IPS-18c (cell line): ENCODE data around the gene LRRC71.

Experiments used
- H3K4me3 ChIP-seq: 2 replicates; pipeline ENCODE4 v1.7.0; 2013; ENCODE audit warnings: low read depth, mild to moderate bottlenecking, low read length, moderate library complexity; ENCODE audit not compliant: insufficient read depth
- H3K9me3 ChIP-seq: one replicate; pipeline ENCODE4 v1.6.1; 2013; ENCODE audit warnings: mild to moderate bottlenecking, low read length, moderate library complexity; ENCODE audit not compliant: control insufficient read depth, insufficient read depth

The LRRC71 gene

GRCh38 chr1:156920233-156921052 is at the start of gene LRRC71:
Gene LRRC71, plus strand, starts transcription at chr1:156920632. Its CDS starts 172 bp downstream, at chr1:156920804.
- Histone ChIP-seq H3K4me3 (peak within 1 kb of the TSS; percentile 53), H3K9me3 (peaks cover 2% of the 10 kb centered on the region)

GRCh38 chr1:156873659-156874058 is 46.8 kb upstream of the LRRC71 start:
- Histone ChIP-seq H3K4me3 (no peak overlapping the region), H3K9me3 (peaks cover 2% of the 10 kb centered on the region)

- no peak overlapping the region for H3K4me3 ChIP-seq
- H3K9me3 ChIP-seq, result peaks cover 2% of the 10 kb centered on the region
Observed at GRCh38 chr1:156874142-156874541, 46.3 kb upstream of the LRRC71 start.

GRCh38 chr1:156874572-156875340 is 45.7 kb upstream of the LRRC71 start:
- H3K4me3 ChIP-seq, result no peak overlapping the region

GRCh38 chr1:156875341-156875615 is 45.2 kb upstream of the LRRC71 start:
- H3K4me3 ChIP-seq, result no peak overlapping the region
- H3K9me3 ChIP-seq, result peaks cover 2% of the 10 kb centered on the region

More at GRCh38 chr1:156874572-156875340, 45.7 kb upstream of the LRRC71 start:
- peaks cover 2% of the 10 kb centered on the region for H3K9me3 ChIP-seq

GRCh38 chr1:156876281-156876680 is 44.2 kb upstream of the LRRC71 start:
- peaks cover 2% of the 10 kb centered on the region for H3K9me3 ChIP-seq
- no peak overlapping the region for H3K4me3 ChIP-seq

- Histone ChIP-seq H3K9me3 (peaks cover 2% of the 10 kb centered on the region), H3K4me3 (no peak overlapping the region)
Observed at GRCh38 chr1:156877433-156878170, 42.8 kb upstream of the LRRC71 start.

- Histone ChIP-seq H3K9me3 (peaks cover 2% of the 10 kb centered on the region), H3K4me3 (no peak overlapping the region)
Observed at GRCh38 chr1:156879876-156880275, 40.6 kb upstream of the LRRC71 start.

- Histone ChIP-seq H3K9me3 (peaks cover 2% of the 10 kb centered on the region), H3K4me3 (no peak overlapping the region)
Observed at GRCh38 chr1:156880473-156880872, 40.0 kb upstream of the LRRC71 start.

- no peak overlapping the region for H3K4me3 ChIP-seq
Observed at GRCh38 chr1:156881101-156881500, 39.3 kb upstream of the LRRC71 start.

GRCh38 chr1:156881663-156882062 is 38.8 kb upstream of the LRRC71 start:
- no peak overlapping the region for H3K4me3 ChIP-seq
- peaks cover 2% of the 10 kb centered on the region for H3K9me3 ChIP-seq

More at GRCh38 chr1:156881101-156881500, 39.3 kb upstream of the LRRC71 start:
- peaks cover 2% of the 10 kb centered on the region for H3K9me3 ChIP-seq

GRCh38 chr1:156882543-156882942 is 37.9 kb upstream of the LRRC71 start:
- Histone ChIP-seq H3K4me3 (no peak overlapping the region), H3K9me3 (peaks cover 2% of the 10 kb centered on the region)

GRCh38 chr1:156883919-156884318 is 36.5 kb upstream of the LRRC71 start:
- Histone ChIP-seq H3K9me3 (no peaks in the 10 kb centered on the region), H3K4me3 (no peak overlapping the region)

GRCh38 chr1:156884560-156885184 is 35.8 kb upstream of the LRRC71 start:
- no peaks in the 10 kb centered on the region for H3K9me3 ChIP-seq
- H3K4me3 ChIP-seq, result no peak overlapping the region

GRCh38 chr1:156885314-156885713 is 35.1 kb upstream of the LRRC71 start:
- H3K4me3 ChIP-seq, result no peak overlapping the region
- no peaks in the 10 kb centered on the region for H3K9me3 ChIP-seq

- H3K4me3 ChIP-seq, result no peak overlapping the region
- no peaks in the 10 kb centered on the region for H3K9me3 ChIP-seq
Observed at GRCh38 chr1:156885880-156886355, 34.5 kb upstream of the LRRC71 start.
